Measurements from ENCODE around the gene PARD6B.

DNA sequence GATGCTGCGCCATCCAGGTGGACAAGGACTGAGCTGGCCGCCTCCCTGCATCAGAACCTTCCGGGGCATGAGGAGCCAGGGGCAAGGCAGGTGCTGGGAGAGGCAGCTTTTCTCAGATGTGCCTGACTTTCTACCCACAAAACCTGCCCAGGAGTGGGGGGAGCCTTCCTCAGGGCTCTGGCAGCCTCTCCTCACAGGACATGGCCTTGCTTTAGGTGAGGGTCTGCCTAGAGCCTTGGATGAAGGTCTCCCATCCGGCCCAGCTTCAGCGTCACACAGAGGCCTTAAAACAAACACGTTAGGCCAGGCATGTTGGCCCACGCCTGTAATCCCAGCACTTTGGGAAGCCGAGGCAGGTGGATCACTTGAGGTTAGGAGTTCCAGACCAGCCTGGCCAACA lies 70.9 kb downstream of the PARD6B start:
- TF ChIP-seq, protein P1, sequence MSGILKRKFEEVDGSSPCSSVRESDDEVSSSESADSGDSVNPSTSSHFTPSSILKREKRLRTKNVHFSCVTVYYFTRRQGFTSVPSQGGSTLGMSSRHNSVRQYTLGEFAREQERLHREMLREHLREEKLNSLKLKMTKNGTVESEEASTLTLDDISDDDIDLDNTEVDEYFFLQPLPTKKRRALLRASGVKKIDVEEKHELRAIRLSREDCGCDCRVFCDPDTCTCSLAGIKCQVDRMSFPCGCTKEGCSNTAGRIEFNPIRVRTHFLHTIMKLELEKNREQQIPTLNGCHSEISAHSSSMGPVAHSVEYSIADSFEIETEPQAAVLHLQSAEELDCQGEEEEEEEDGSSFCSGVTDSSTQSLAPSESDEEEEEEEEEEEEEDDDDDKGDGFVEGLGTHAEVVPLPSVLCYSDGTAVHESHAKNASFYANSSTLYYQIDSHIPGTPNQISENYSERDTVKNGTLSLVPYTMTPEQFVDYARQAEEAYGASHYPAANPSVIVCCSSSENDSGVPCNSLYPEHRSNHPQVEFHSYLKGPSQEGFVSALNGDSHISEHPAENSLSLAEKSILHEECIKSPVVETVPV (CRISPR knock-in tag; IDR thresholded peaks at IDR 0.05) = no peak
- TF ChIP-seq CSDC2 (CRISPR knock-in tag; IDR thresholded peaks at IDR 0.05) = no peak
